ENCODE measurements around the gene WNT9A. TPM values are rescaled to one million over a fixed set of nuclear protein-coding genes. Genes with fewer than 3 reads are reported as not detected.
A peak's percentile ranks its signal among the peaks of the same experiment; 100 is the strongest.

The WNT9A gene
- total and polyA plus RNA-seq, 2 donors from 2014 or later: 0.58 to 3.1 TPM

DNA sequence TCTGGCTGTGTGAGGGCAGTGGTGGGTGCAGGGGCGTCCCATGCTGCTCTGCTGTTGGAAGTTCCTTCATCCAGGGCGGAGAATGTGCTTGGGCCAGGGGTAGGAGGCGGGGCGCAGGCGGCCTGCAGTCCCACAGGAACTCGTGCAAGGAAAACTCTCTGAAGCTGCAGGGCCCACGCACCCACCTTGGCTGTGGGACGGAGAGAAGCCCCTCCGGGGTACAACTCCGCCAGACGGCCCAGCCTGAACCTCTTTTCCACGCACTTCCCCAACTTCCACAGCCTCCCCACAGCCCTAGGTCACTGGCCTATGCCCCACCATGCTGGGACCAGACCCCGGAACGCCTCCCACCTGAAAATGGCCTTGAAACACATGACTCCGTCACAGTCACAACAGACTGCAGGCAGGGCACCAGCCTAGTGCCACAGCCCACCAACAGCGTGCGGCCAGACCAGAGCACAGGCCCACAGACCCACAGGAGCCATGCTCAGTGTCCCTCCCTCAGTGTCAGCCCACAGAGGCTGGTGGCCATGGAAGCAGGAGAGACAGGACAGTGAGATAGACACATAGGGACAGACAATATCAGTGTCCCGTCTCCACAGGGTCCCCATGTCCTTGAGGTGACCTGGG is 47.8 kb downstream of the WNT9A start:
- TF ChIP-seq, protein P1, sequence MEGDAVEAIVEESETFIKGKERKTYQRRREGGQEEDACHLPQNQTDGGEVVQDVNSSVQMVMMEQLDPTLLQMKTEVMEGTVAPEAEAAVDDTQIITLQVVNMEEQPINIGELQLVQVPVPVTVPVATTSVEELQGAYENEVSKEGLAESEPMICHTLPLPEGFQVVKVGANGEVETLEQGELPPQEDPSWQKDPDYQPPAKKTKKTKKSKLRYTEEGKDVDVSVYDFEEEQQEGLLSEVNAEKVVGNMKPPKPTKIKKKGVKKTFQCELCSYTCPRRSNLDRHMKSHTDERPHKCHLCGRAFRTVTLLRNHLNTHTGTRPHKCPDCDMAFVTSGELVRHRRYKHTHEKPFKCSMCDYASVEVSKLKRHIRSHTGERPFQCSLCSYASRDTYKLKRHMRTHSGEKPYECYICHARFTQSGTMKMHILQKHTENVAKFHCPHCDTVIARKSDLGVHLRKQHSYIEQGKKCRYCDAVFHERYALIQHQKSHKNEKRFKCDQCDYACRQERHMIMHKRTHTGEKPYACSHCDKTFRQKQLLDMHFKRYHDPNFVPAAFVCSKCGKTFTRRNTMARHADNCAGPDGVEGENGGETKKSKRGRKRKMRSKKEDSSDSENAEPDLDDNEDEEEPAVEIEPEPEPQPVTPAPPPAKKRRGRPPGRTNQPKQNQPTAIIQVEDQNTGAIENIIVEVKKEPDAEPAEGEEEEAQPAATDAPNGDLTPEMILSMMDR (IDR thresholded peaks at IDR 0.05; ENCODE audit: borderline replicate concordance, extremely low read depth, insufficient read depth): no peak
- no peak overlapping the region for H3K27ac ChIP-seq (ENCODE audit: low read depth in 2 of 2, low read length in 2 of 2)
- no peaks in the 10 kb centered on the region for H3K9me3 ChIP-seq (ENCODE audit: control insufficient read depth in 2 of 3, insufficient read depth in 1 of 3, low read length in 3 of 3)
- no peaks in the 10 kb centered on the region for H3K4me1 ChIP-seq (ENCODE audit: control insufficient read depth in 2 of 3, insufficient read depth in 2 of 3, low read depth in 1 of 3, low read length in 3 of 3)
- no peaks in the 10 kb centered on the region for H3K36me3 ChIP-seq (ENCODE audit: control insufficient read depth in 2 of 3, insufficient read depth in 3 of 3, low read length in 3 of 3)
- H3K4me3 ChIP-seq (ENCODE audit: low read length in 3 of 3): no peak overlapping the region
- DNase-seq: peak in 3 of 5 donors; percentile 13 to 47 (median 38)
- no peak overlapping the region for H3K9ac ChIP-seq (ENCODE audit: low read length in 3 of 3)
- FAIRE-seq: no peak
- no peaks in the 10 kb centered on the region for H3K27me3 ChIP-seq (ENCODE audit: control insufficient read depth, insufficient read depth, low read length)
- intact Hi-C loops (cut with DNase I): no loop called here

DNA sequence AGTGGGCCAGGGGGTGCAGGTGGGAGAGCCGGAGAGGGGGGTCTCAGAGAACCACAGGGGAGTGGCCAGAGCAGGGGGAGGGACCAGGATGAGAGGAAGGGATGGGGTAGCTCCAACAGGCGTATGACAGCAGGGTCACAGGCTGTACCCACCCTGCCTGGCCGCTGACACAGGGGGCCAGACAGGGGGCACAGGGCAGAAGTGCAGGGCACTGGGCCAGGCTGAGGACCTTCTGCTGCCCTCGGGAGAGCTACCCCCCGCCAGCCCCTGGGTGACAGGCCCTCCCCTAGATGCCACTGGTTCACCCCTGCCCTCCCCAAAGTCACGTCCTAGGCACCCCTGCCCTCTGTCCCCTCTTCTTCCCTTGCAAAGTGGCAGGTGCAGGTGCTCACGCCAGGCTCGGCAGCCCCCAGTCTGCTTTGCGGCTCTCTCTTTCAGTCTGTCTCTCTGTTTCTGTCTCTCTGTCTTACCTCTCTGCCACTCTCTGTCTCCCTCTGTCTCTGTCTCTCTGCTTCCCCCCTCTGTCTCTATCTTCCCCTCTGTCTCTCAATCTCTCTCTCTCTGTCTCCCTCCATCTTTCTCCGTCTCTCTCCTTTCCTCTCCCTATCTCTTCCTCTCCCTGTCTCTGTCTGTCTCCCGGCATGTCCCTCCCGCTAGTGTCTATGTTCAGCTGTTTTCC is 48.5 kb downstream of the WNT9A start:
- intact Hi-C loops (cut with DNase I): no loop called here
- Histone ChIP-seq H3K27me3 (ENCODE audit: control insufficient read depth, insufficient read depth, low read length) (no peaks in the 10 kb centered on the region), H3K36me3 (ENCODE audit: control insufficient read depth in 2 of 3, insufficient read depth in 3 of 3, low read length in 3 of 3) (no peaks in the 10 kb centered on the region), H3K9ac (ENCODE audit: low read length in 3 of 3) (no peak overlapping the region), H3K9me3 (ENCODE audit: control insufficient read depth in 2 of 3, insufficient read depth in 1 of 3, low read length in 3 of 3) (no peaks in the 10 kb centered on the region), H3K4me1 (ENCODE audit: control insufficient read depth in 2 of 3, insufficient read depth in 2 of 3, low read depth in 1 of 3, low read length in 3 of 3) (no peaks in the 10 kb centered on the region), H3K27ac (ENCODE audit: low read depth in 2 of 2, low read length in 2 of 2) (no peak overlapping the region), H3K4me3 (ENCODE audit: low read length in 3 of 3) (no peak overlapping the region)
- TF ChIP-seq, protein P1 (IDR thresholded peaks at IDR 0.05; ENCODE audit: borderline replicate concordance, extremely low read depth, insufficient read depth): no peak
- FAIRE-seq (no peak), DNase-seq (peak in 3 of 5 donors; percentile 7 to 66 (median 42))

DNA sequence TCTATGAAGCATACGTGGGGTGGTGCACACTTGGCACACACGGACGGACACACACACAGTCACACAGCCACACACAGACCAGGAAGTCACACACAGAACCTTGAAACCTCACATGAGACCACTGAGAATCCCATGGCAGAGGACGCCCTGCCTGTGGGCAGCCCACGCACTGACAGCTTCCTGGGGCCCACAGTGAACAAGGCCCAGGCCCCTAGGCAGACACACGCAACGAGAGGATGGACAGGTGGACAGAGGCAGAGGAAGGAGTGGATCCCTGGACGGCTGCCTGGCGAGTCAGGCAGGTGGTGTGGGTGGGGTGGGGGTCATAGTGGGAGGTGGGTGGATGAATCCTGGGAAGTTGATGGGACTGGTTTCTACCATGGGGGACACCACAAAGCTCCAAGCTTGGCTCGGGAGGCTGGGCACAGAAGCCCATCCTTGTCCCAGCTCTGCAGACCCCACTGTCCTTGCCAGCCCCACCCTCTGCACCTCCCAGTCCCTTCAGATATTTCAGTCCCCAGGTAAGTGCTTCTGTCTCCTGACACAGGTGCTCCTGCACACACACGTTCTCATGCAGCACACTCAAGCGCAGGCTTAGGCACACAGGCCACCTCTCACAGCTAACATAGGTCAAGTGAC is 49.1 kb downstream of the WNT9A start:
- no peak overlapping the region for H3K4me3 ChIP-seq (ENCODE audit: low read length in 3 of 3)
- FAIRE-seq: no peak
- H3K27ac ChIP-seq (ENCODE audit: low read depth in 2 of 2, low read length in 2 of 2): no peak overlapping the region
- H3K36me3 ChIP-seq (ENCODE audit: control insufficient read depth in 2 of 3, insufficient read depth in 3 of 3, low read length in 3 of 3): no peaks in the 10 kb centered on the region
- H3K9me3 ChIP-seq (ENCODE audit: control insufficient read depth in 2 of 3, insufficient read depth in 1 of 3, low read length in 3 of 3): no peaks in the 10 kb centered on the region
- TF ChIP-seq, protein P1 (IDR thresholded peaks at IDR 0.05; ENCODE audit: borderline replicate concordance, extremely low read depth, insufficient read depth): no peak
- intact Hi-C loops (cut with DNase I): no loop called here
- peak in 3 of 5 donors; percentile 5 to 44 (median 38) for DNase-seq
- no peaks in the 10 kb centered on the region for H3K4me1 ChIP-seq (ENCODE audit: control insufficient read depth in 2 of 3, insufficient read depth in 2 of 3, low read depth in 1 of 3, low read length in 3 of 3)
- no peaks in the 10 kb centered on the region for H3K27me3 ChIP-seq (ENCODE audit: control insufficient read depth, insufficient read depth, low read length)
- no peak overlapping the region for H3K9ac ChIP-seq (ENCODE audit: low read length in 3 of 3)

Measured in kidney (tissue), 14 donors.